GDM1 (cell line): ENCODE results near the gene DDHD1.
"Not testable (repeated sequence)": the region's sequence is repeated elsewhere in the genome, so short reads cannot be mapped to it uniquely, and the experiment has no call there.

Source experiments
- DNase-seq: peaks from one replicate; lab custom pipeline; 2025; lab: John Stamatoyannopoulos, UW

The DDHD1 gene

DNA sequence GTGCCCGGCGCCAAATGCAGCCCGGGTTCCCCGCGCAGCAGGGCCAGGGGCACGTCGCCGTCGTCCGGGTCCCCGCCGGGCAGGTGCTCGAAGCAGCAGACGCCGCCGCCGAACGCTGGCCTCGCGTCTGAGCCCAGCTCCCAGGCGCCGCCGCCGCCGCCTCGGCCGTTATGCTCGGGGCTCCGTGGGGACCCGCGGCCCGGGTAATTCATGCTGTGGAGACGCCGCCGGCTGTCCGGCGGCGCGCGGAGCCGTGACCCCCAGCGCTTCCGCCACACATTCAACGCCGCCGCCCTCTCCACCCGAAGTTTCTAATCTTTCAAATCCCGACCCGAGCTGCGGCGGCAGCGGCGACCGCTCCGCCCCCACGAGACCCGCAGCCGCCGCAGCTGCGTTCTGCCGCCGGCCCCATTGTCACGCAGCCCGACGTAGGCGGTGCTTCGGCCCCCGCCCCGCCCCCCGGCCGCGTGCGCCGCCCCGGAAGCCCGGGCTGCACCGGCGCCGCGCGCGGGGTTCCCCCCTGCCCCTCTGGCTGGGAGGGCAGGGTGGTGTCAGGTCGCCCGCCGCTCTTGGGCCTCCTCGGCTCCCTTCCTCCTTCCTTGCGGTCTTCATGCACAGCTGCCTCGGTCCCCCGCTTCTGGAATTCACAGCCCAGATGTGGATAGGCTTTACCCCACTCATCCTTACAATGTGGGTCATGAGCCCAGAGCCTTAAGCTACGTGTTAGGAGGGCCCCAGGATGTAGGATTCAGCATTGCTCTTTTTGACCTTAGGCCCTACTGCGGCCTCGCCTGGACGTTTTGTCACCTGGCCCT is at the start of gene DDHD1:
Gene DDHD1, minus strand, starts transcription at position 437 of the 815 bp plus-strand sequence. Its CDS starts 225 bp downstream, at position 212.
- peak; percentile 70 for DNase-seq

DNA sequence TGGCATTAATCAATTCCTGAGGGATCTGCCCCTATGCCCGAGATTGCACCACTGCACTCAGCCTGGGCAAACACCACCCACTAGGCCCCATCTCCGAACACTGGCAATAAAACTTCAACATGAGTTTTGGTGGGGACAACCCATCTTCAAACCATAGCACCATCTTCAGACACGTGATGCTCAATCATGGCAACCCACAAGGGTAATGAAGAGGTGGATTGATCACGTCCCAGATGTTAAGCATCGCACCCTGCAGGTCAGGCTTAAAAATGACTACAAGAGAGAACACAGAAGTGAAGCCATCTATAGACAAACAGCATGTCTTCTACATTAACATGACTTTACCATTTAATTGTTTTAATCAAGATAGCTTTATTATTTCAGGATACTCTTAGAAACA is 42.8 kb upstream of the DDHD1 start:
- DNase-seq: no peak

DNA sequence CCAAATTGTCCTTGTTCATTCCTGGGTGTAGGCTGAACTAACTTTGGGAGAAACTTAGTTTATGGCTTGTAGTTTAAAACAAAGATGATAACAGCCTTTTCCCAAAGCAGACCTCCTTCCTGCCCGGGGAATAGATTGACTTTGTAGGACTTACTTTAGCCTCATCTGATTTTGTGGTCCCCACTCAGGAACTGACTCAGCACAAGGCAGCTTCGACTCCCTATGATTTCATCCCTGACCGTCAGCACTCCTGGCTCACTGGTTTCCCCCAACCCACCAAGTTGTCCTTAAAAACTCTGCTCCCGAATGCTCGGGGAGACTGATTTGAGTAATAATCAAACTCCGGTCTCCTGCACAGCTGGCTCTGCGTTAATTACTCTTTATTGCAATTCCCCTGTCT is 40.1 kb upstream of the DDHD1 start:
- DNase-seq: no peak

DNA sequence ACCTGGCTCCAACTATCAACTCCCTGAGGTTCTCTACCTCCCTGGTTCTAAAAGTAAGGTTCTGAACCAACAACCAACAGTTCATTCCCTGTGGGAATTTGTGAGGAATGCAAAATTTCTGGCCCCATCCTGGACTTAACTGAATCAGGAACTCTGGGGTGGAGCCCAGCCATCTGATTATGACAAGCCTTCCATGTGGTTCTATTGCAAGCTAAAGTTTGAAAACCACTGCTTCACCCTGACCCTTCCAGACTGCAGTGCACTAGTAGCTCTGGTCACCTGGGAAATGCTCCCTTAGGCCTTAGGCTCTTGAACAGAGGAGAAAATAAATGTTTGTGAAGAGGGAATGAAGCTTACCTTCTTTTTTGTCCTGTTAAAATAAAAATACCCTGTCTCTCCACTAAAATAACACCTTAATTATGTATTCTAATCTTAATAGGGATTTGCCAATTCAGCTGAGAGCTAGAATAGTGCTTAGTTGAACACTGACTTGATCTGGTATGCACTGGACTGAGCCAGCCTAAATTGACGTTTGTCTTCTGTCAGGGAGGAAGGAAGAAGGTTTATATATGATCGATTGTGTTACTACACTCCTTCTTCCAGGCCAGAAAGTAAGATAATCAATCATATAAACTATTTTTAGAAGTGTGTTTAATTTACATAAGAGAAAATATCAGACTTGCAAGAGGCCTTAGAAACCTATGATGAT is 39.1 kb upstream of the DDHD1 start:
- no peak for DNase-seq

DNA sequence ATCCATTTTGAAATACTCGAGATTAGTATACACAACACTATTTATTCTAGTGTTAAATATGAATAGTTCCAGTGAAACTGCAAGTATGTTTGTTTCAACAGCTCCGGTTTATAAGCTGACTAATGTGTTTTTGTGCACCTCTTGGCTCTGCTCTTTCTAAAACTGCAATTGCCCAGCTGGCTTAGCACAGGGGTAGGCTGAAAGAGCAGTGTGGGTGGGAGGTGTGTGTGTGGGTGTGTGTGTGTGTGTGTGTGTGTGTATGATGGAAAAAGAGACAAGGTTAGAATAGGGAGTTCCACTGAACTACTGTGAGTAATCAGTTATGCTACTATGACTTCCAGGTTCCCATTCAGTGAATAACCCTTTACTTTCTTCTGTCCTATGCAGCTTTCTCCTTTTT is 37.8 kb upstream of the DDHD1 start:
- no peak for DNase-seq

DNA sequence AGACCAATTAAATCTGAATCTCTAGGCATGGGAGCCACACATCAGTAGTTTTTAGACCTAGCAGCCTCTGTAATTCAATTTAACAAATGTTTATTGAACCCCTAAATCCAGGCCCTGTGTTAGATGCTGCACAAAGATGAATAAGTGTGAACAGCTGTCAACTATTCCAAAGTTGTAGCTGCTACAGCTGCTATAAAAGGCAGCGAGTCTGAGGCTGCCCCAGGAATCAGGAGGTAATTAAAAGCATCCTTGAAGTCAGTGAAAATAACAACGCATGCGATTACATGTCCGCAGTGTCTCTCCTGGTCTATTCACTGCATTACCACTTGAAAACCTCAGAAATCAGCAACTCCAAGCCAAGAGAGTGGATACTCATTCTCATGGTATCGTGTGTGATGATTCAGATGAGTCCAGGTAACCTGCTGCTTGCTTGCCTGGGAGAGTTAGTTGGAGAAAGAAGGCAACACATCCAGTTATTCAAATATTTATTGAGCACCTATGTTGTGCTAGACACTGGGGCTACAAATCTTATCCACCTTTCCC is 34.9 kb upstream of the DDHD1 start:
- DNase-seq: no peak

DNA sequence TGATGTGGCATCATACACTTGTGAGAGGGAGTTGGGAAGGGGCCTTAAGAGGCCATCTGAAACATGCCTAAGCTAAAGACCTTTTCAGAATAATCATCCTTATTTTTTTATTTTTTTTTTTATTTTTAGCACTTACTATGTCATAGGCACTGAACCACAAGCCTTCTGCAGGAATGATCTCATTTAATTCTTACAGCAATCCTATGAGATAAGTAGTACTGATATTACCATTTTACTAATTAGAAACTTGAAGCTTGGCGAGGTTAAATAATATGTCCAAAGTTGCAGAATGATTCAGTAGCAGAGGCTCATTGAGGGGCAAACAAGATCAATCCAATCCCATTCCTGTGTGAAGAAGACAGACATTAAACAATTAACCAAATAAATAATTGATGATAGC is 33.4 kb upstream of the DDHD1 start:
- no peak for DNase-seq

DNA sequence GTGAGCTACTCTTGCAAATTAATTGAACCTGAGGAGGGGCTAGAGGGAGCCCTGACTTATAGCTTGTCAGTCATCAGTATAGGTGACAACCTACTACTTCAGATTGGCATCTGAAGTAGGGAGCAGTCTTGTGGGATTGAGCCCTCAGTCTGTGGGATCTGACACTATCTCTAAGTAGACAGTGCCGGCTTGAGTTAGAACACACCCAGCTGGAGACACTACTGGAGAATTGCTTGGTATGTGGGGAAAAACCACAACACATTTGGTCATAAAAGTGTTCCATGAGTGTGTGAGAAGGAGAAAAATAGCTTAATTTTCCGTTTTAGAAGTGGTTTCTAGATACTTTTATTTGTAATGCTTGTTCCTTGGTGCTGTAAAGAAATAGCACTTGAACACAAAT is 30.5 kb upstream of the DDHD1 start:
- no peak for DNase-seq

DNA sequence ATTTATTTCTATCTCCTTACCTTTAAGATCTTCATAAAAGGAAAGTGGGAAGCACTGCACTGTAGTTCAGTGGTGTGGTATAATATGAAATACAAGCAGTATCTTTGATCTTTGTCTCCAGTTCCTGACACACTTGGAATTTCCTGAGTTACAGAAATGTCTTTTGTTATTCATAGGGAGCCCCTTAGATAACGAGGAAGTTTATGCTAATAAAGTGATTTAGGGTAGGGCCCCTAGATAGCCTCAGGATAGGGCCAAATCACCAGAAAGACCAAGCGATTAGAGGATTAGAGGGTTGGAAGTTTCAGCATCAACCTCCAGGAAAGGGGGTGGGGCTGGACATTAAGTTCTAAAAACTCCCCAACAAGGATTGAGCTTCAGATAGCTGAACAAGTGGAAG is 29.9 kb upstream of the DDHD1 start:
- no peak for DNase-seq

DNA sequence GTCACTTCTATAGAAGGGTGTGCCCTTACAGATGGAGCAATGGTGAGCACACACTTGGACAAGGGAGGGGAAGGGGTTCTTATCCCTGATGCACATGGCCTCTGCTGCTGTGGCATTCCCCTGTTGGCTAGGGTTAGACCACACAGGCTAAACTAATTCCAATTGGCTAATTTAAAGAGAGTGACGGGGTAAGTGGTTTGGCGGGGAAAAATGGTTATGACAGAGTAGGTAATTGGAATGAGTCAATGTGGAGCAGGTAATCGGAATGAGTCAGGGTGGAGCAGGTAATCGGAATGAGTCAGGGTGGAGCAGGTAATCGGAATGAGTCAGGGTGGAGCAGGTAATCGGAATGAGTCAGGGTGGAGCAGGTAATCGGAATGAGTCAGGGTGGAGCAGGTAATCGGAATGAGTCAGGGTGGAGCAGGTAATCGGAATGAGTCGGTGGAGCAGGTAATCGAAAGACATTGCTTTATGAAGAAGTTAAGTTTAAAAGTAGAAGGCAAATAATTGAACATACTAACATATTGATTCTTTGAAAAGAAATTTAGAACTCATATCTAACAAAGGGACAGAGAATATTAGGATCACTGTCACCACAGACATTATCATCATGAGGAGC is 28.4 kb upstream of the DDHD1 start:
- not testable (repeated sequence) for DNase-seq

DNA sequence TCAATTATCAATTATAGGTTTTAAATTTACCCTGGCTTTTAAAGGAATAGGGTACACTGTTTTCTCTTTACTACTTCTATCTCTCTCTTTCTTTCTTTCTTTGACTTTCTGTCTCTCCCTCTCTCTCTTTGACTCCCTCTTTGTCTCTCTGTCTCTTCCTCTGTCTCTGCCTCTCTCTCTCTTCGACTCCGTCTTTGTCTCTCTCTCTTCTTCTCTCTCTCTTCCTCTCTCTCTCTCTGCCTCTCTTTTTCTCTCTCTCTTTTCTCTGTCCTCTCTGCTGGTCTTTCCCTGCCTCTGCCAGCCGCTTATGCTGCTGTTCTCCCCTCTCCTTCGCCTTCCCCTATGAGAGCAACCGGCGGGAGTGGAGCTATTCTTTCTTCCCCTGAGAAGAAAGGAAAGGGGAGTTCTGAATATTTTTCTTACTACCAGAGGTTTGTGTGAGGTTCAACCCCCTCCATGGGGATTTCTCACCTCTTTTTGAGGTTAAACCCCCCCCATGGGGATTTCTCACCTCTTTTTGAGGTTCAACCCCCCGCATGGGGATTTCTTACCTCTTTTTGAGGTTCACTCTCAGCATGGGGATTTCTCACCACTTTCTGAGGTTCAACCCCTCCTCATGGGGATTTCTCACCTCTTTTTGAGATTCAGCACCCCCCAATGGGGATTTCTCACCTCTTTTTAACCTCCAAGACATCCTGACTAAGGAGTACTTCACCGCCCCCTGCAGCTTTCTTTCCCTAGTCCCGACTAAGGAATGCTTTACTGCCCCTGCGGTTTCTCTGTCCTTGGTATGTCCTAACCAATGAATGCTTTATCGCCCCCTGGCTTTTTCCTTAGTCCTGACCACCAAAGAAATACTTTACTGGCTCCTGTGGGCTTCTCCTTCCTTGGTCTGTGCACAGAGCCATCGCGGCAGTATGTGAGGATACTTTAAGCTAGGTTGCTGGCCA is 27.4 kb upstream of the DDHD1 start:
- DNase-seq: no peak

DNA sequence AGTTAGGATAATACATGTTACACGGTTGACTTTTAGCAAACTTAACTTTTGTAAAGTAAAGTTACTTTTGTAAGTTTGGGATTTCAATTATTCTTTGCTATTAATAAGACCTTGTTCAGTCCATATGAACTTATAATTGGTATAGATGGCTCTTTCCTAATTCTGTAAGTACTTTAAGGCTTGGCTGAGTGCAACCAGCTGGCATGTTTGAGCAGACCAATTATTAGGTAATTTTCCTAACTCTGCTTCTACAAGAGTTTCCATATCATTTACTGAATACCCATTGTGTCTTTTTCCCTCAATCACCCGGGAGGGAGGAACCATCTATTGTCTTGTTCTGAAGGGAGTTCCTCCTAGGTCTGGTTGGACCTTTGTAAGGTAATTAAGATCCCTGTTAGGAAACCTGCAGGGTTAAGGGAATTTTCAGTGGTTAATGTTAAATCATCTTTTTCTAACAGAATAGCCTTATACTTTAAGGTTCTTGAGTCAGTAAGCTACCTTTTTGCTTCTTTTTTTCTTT is 26.4 kb upstream of the DDHD1 start:
- DNase-seq: not testable (repeated sequence)

DNA sequence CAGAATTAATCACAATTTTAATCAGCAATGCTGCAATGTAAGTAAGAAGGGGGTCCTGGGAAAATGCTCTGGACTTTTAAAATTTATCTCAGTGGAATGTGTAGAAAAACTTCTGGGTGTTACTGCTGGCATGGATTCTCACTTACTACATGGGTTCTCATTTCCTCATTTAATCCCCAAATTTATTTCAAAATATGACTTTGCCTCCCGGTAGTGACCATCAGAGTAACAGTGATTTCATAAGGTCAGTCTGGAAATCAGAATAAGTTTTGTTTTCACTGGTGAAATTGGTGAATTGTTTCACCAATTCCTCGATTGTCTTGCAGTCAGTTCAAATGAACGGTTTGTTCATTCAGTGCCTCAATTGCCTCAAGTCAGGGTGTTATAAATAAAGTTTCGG is 22.3 kb upstream of the DDHD1 start:
- DNase-seq: no peak

DNA sequence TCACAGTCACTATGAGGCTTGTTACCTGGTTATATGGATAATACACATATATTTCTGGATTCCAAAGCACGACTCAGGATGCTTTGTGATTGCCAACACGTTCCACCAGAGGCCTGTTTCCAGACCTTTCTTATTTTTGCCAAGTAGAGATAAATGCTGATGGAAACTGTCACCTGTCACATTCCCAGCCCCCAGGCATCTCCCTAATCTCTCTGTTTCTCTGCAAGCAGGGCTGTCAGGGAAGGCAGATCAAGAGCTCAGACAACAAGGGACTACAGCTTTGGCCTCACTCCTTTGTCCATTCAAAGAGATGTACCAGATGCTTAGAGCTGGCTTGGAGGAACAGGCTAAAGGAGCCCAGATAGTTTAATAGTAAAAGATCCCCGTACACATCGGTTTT is 21.8 kb upstream of the DDHD1 start:
- no peak for DNase-seq

DNA sequence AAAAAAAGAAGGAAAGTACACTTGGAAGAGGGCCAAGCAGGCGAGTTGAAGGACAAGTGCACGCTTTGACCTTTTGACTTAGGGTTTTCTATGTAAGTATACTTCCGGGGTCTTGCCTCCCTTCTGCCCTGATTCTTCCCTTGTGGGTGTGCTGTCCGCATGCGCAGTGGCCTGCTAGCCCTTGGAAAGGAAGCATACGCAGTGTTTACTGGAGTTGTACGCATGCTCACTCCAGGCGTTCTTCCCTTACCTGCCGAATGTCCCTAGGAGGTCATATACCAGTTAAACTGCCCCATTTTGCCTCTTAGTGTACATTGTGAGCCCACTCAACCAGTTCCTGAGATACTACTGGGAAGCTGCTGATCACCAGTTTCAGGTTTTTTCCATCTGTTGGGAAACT is 15.7 kb upstream of the DDHD1 start:
- no peak for DNase-seq

DNA sequence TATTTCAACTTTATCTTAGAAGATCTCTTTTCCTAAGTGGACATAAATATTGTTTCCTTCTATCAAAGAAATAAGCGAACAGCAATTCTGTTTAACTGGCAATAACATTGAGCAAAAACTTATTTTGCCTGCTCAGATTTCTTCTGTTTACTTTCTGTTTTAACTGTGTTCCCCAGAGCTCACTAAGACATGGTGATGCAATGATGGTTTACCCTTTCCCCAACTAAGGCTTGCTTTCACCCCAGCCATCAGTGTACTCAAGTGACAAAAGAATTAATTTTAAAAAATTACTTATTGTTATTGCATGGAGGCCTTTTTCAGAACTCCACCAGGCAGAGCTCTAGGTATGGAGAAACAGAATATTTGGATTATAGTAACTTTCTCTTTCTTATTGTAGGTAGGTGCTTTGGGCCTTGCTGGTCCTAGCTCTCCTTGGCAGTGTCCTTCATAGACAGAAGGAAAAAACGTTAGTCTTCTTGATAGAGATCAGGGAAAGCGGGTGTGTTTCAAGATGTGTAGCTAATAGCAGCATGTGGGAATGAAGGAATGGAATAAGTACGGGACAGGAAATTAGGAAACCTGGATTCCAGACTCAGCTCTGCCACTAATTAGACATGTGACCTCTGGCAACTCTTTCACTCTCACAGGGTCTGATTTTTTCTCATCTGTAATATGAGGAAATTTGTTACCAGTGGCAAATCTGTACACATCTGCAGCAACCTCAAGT is 14.6 kb upstream of the DDHD1 start:
- no peak for DNase-seq

DNA sequence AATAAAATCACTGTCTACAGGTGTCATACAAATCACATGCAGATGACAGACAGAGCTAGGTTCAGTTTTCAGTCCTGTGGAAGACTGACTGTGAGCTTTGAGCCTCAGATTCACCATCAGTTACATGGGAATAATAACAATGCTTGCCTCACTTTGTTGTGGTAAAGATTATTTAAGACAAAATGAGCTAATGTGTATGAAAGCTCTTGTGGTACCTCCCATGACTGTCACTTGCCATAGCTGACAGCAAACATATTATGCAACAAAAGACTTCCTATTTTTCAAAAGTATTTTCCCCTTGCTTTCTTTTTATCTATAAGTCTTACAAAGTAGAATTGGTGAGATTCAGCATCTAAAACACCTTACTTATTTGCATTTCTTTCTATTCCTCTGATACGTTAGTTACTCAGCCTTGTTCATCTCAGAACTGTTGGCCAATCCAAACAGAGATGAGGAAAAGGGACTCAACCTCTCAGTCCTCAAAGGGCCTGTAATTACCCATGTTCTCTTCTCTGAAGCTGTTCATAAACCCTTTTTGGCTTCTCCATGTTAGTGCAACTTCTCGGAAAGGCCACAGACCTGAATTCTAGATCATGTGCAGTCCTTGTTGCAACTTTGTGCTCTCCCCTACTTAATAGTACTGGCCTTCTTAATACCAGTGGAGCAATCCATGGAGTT is 8.8 kb upstream of the DDHD1 start:
- DNase-seq: no peak

DNA sequence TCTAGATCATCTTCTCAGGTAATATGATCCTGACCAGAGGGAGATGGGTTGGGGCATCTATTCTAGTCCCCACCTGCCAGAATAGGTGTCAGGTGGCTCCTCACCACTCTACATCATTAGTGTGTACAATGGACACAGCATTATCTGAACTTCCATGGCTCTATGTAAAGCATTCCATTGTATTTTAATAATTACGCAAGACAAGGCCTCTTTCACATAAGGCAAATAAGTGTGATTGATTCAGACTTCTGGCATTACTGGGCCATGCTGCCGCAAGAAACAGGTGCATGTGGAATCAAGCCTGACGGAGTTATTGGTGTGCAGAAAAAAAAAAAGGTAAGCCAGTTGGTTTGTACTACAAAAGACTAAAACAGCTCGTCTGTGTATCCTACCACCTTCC is 3.1 kb upstream of the DDHD1 start:
- DNase-seq: no peak

DNA sequence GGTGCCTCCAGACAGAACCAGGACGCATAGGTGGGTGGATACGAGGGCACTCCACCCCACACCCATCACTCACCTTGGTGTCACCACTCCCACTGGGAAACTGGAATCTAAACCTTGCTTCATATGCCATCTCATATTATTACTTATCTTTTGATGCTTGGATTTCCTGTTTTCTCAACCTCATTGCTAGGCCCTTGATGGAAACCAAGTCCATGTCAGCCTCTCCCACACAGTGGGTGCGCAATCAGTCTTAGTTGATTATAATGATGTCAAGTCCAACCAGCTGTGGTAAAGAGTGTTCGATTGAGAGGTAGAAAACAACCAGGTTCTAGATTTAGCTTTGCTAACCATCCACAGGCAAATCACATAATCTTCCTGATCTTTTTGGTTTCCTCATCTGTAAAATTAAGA is 584 bp upstream of the DDHD1 start:
- DNase-seq: no peak
